ENCODE data around the gene ABL1.

DNA sequence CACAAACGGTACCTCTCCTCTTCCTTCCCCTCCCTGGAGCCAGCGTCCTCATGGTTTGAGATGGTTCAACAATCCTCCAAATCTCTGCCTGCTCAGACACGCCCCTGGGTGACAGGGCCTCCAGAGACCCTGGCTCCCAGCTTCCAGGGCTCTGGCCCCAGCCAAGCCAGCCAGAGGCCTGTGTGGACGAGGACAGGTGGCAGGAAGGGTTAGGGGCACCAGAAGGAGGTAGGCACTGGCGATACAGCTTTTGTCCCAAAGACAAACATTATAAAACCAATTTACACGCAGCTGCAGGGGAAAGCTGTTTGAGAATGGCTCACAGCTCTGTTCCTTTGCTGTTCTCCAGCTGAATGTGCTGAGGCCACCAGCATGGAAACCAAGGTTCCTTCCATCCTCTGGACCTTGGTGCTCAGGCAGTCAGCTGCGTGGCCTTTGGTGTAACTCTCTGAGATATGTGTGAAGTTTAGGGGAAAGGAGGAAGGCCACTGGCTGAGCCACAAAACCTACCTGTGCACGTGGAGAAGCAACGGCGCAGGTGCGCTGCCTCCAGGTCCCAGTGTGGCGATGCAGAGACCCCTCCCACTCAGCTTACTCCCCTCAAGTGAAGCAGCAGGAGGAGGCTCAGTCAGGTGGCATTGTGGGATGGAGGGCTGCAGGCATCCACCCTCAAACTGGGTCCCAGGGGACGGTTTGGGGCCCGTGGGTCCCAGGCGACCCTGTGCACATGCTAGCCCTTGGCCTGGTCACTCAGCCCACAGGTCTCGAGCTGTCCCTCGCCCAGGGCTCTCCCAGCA is 65.8 kb downstream of the ABL1 start:
- TF ChIP-seq, protein P1, sequence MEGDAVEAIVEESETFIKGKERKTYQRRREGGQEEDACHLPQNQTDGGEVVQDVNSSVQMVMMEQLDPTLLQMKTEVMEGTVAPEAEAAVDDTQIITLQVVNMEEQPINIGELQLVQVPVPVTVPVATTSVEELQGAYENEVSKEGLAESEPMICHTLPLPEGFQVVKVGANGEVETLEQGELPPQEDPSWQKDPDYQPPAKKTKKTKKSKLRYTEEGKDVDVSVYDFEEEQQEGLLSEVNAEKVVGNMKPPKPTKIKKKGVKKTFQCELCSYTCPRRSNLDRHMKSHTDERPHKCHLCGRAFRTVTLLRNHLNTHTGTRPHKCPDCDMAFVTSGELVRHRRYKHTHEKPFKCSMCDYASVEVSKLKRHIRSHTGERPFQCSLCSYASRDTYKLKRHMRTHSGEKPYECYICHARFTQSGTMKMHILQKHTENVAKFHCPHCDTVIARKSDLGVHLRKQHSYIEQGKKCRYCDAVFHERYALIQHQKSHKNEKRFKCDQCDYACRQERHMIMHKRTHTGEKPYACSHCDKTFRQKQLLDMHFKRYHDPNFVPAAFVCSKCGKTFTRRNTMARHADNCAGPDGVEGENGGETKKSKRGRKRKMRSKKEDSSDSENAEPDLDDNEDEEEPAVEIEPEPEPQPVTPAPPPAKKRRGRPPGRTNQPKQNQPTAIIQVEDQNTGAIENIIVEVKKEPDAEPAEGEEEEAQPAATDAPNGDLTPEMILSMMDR (IDR thresholded peaks at IDR 0.05; ENCODE audit: low read length), result no peak
- TF ChIP-seq EZH2 (IDR thresholded peaks at IDR 0.05; ENCODE audit: borderline replicate concordance, low read length), result no peak

All from OCI-LY1 (cell line).